Measurements from ENCODE around the gene FOXN3. TPM values are rescaled to one million over a fixed set of nuclear protein-coding genes. Genes with fewer than 3 reads are reported as not detected.
"Not testable (repeated sequence)": the region's sequence is repeated elsewhere in the genome, so short reads cannot be mapped to it uniquely, and the experiment has no call there.

The FOXN3 gene
- polyA plus RNA-seq, 3 donors: 38.7 to 57.4 (median 42.0) TPM

- H3K9ac ChIP-seq (ENCODE audit: insufficient read depth, low read length, poor library complexity, severe bottlenecking): no peak overlapping the region
- H2AFZ ChIP-seq (ENCODE audit: insufficient read depth, low read depth, low read length, poor library complexity, severe bottlenecking): no peak overlapping the region
- intact Hi-C loops (cut with micrococcal nuclease): no loop called here
- no peak overlapping the region for H3K4me3 ChIP-seq (replicated peaks in 1 of 3; ENCODE audit: low read depth in 2 of 3, low read length in 3 of 3)
- H3K27me3 ChIP-seq (ENCODE audit: control insufficient read depth in 2 of 2, insufficient read depth in 2 of 2, low read length in 2 of 2): no peaks in the 10 kb centered on the region
- Mint-ChIP-seq H3K4me3 (no peak overlapping the region), H3K36me3 (peaks cover 32 to 38% of the 10 kb centered on the region in 2 donors), H3K27me3 (ENCODE audit: low read depth in 3 of 3) (peaks cover 0 to 3% (median 0%) of the 10 kb centered on the region in 3 donors), H3K27ac (peak overlapping the region in 2 of 7 donors; percentile 35 to 81), H3K4me1 (peaks cover 9% of the 10 kb centered on the region), H3K9me3 (no peaks in the 10 kb centered on the region)
- H3K27ac ChIP-seq (ENCODE audit: low read depth in 1 of 2, low read length in 2 of 2): no peak overlapping the region
- H3K4me1 ChIP-seq (ENCODE audit: control insufficient read depth in 1 of 2, insufficient read depth in 2 of 2, low read length in 2 of 2): no peaks in the 10 kb centered on the region
- peaks cover 99% of the 10 kb centered on the region for H4K20me1 ChIP-seq (ENCODE audit: insufficient read depth, low read length)
- no peak overlapping the region for H3K4me2 ChIP-seq (replicated peaks; ENCODE audit: extremely low read depth, low read length, poor library complexity, severe bottlenecking)
- no peaks in the 10 kb centered on the region for H3K9me3 ChIP-seq (replicated peaks in 1 of 2; ENCODE audit: control insufficient read depth in 1 of 2, insufficient read depth in 1 of 2, low read length in 2 of 2)
- TF ChIP-seq CTCF (IDR thresholded peaks at IDR 0.05): no peak
- H3K79me2 ChIP-seq (ENCODE audit: insufficient read depth, low read length): peaks cover 50% of the 10 kb centered on the region
- WGBS (ENCODE audit: insufficient coverage): 95% methylated on average over 2 of the region's 3 CpGs
- peaks cover 3 to 50% of the 10 kb centered on the region in 2 donors for H3K36me3 ChIP-seq (replicated peaks in 1 of 2; ENCODE audit: control insufficient read depth in 1 of 2, insufficient read depth in 2 of 2, low read length in 2 of 2)
- no peak for DNase-seq
Observed at GRCh38 chr14:89251061-89251460, 166.0 kb downstream of the FOXN3 start.

GRCh38 chr14:89250655-89250975 lies 166.4 kb downstream of the FOXN3 start:
- H3K9me3 ChIP-seq (replicated peaks in 1 of 2; ENCODE audit: control insufficient read depth in 1 of 2, insufficient read depth in 1 of 2, low read length in 2 of 2); H3K4me3 Mint-ChIP-seq; H3K9ac ChIP-seq (ENCODE audit: insufficient read depth, low read length, poor library complexity, severe bottlenecking); H3K27me3 Mint-ChIP-seq (ENCODE audit: low read depth in 3 of 3); H3K27ac ChIP-seq (ENCODE audit: low read depth in 1 of 2, low read length in 2 of 2); H3K4me1 ChIP-seq (ENCODE audit: control insufficient read depth in 1 of 2, insufficient read depth in 2 of 2, low read length in 2 of 2); H3K9me3 Mint-ChIP-seq; intact Hi-C loops (cut with micrococcal nuclease); H2AFZ ChIP-seq (ENCODE audit: insufficient read depth, low read depth, low read length, poor library complexity, severe bottlenecking); H3K4me3 ChIP-seq (replicated peaks in 1 of 3; ENCODE audit: low read depth in 2 of 3, low read length in 3 of 3); H3K4me1 Mint-ChIP-seq; DNase-seq; H3K27me3 ChIP-seq (ENCODE audit: control insufficient read depth in 2 of 2, insufficient read depth in 2 of 2, low read length in 2 of 2); H3K4me2 ChIP-seq (replicated peaks; ENCODE audit: extremely low read depth, low read length, poor library complexity, severe bottlenecking): not testable (repeated sequence)
- Histone ChIP-seq H4K20me1 (ENCODE audit: insufficient read depth, low read length) (peaks cover 99% of the 10 kb centered on the region), H3K79me2 (ENCODE audit: insufficient read depth, low read length) (peaks cover 46% of the 10 kb centered on the region), H3K36me3 (replicated peaks in 1 of 2; ENCODE audit: control insufficient read depth in 1 of 2, insufficient read depth in 2 of 2, low read length in 2 of 2) (peaks cover 6 to 50% of the 10 kb centered on the region in 2 donors)
- peak overlapping the region in 1 of 7 donors; percentile 72 for H3K27ac Mint-ChIP-seq
- no CpG with 5 or more reads among the region's 4 CpGs for WGBS (ENCODE audit: insufficient coverage)
- H3K36me3 Mint-ChIP-seq: peaks cover 28 to 39% of the 10 kb centered on the region in 2 donors

Measured in CD14-positive monocyte (primary cell).